ENCODE results near the gene HNRNPUL1. TPM values are rescaled to one million over a fixed set of nuclear protein-coding genes. Genes with fewer than 3 reads are reported as not detected.

The HNRNPUL1 gene
- total and polyA plus RNA-seq, 9 of the 15 experiments (the other 6 are each of a cell fraction or from before 2014, with no cell fraction given): 7.3 to 211 (median 85.0) TPM

DNA sequence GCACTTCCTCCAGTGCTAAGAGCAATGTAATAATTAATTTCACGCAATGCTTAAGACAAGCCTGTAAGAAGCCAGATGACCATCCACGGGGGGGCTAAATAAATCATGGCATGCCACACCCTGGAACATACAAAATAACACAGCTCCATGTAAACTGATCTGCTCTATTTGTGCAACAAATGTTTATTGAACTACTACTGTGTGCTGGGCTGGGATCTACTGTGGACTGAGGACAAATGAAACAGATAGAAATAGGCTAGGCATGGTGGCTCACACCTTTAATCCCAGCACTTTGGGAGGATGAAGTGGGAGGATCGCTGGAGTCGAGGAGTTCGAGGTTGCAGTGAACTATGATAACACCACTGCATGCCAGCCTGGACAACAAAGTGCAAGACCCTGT is 68.3 kb downstream of the HNRNPUL1 start (continued):
- TF ChIP-seq, protein P1, sequence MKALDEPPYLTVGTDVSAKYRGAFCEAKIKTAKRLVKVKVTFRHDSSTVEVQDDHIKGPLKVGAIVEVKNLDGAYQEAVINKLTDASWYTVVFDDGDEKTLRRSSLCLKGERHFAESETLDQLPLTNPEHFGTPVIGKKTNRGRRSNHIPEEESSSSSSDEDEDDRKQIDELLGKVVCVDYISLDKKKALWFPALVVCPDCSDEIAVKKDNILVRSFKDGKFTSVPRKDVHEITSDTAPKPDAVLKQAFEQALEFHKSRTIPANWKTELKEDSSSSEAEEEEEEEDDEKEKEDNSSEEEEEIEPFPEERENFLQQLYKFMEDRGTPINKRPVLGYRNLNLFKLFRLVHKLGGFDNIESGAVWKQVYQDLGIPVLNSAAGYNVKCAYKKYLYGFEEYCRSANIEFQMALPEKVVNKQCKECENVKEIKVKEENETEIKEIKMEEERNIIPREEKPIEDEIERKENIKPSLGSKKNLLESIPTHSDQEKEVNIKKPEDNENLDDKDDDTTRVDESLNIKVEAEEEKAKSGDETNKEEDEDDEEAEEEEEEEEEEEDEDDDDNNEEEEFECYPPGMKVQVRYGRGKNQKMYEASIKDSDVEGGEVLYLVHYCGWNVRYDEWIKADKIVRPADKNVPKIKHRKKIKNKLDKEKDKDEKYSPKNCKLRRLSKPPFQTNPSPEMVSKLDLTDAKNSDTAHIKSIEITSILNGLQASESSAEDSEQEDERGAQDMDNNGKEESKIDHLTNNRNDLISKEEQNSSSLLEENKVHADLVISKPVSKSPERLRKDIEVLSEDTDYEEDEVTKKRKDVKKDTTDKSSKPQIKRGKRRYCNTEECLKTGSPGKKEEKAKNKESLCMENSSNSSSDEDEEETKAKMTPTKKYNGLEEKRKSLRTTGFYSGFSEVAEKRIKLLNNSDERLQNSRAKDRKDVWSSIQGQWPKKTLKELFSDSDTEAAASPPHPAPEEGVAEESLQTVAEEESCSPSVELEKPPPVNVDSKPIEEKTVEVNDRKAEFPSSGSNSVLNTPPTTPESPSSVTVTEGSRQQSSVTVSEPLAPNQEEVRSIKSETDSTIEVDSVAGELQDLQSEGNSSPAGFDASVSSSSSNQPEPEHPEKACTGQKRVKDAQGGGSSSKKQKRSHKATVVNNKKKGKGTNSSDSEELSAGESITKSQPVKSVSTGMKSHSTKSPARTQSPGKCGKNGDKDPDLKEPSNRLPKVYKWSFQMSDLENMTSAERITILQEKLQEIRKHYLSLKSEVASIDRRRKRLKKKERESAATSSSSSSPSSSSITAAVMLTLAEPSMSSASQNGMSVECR (CRISPR knock-in tag; IDR thresholded peaks at IDR 0.05): no peak

DNA sequence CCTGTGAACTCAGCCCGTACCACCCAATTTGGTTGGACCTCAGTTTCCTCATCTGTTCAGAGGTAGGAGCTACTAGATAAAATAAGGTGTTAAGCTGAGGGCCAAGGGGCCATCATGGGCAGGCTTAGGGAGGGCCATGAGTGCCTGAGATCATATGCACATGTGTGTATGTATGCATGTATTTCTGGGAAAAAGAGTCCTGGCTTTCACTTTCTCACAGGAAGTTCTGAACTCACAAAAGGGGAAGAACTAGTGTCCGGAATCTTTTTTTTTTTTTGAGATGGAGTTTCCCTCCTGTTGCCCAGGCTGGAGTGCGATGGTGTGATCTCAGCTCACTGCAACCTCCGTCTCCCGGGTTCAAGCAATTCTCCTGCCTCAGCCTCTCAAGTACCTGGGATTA is 70.6 kb downstream of the HNRNPUL1 start:
- Histone ChIP-seq H3K9me1 (ENCODE audit: control insufficient read depth, insufficient read depth, low read length) (no peaks in the 10 kb centered on the region), H4K20me1 (replicated peaks; ENCODE audit: control insufficient read depth, insufficient read depth, low read length) (no peaks in the 10 kb centered on the region; the same call in 1 of the 2 replicates), H3K36me3 (ENCODE audit: control insufficient read depth, insufficient read depth, low read length) (peaks cover 86% of the 10 kb centered on the region), H3K27me3 (ENCODE audit: control insufficient read depth in 2 of 2, insufficient read depth in 2 of 2, low read length in 2 of 2) (no peaks in the 10 kb centered on the region), H3K9ac (ENCODE audit: insufficient read depth in 1 of 2, low read depth in 2 of 2, low read length in 2 of 2) (no peak overlapping the region), H3K4me2 (ENCODE audit: insufficient read depth, low read length) (no peak overlapping the region), H3K4me1 (replicated peaks in 1 of 2; ENCODE audit: control insufficient read depth in 2 of 2, insufficient read depth in 2 of 2, low read length in 2 of 2) (peaks cover 0 to 13% of the 10 kb centered on the region in 2 experiments; a peak in 2 of 5 replicates), H2AFZ (ENCODE audit: low read depth, low read length) (no peak overlapping the region), H3K27ac (ENCODE audit: extremely low read depth, low read depth, low read length) (no peak overlapping the region), H3K9me3 (replicated peaks; ENCODE audit: control insufficient read depth, insufficient read depth, low read depth, low read length) (no peaks in the 10 kb centered on the region), H3K79me2 (ENCODE audit: control insufficient read depth, insufficient read depth, low read length) (no peaks in the 10 kb centered on the region; the same call in 1 of the 3 replicates), H3K4me3 (no peak overlapping the region)
- POLR2A ChIA-PET: interaction anchor here (0.6 to 2.6 kb wide), 4 partner anchors 10 to 1060 kb away, joined by 3 to 9 read pairs (median 4); no protein-coding TSS in a partner anchor
- ATAC-seq: no peak
- in situ Hi-C loops (cut with MboI): no loop called here
- FAIRE-seq: no peak
- WGBS (ENCODE audit: insufficient coverage, low coverage, missing lambda C conversion rate): 100% methylated on average over 4 of the region's 5 CpGs
- intact Hi-C loops (cut with micrococcal nuclease): no loop called here
- no peak for DNase-seq (ENCODE audit: extremely low read depth in 1 of 4, low spot score in 3 of 4)
- CTCF ChIA-PET (ENCODE audit: low intra/inter-chr PET ratio): no interaction called here
- no TSS peak for BruUV-seq (replicated peaks)
- TF ChIP-seq, protein P2, sequence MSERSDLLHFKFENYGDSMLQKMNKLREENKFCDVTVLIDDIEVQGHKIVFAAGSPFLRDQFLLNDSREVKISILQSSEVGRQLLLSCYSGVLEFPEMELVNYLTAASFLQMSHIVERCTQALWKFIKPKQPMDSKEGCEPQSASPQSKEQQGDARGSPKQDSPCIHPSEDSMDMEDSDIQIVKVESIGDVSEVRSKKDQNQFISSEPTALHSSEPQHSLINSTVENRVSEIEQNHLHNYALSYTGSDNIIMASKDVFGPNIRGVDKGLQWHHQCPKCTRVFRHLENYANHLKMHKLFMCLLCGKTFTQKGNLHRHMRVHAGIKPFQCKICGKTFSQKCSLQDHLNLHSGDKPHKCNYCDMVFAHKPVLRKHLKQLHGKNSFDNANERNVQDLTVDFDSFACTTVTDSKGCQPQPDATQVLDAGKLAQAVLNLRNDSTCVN (CRISPR knock-in tag; IDR thresholded peaks at IDR 0.05): no peak
- TF ChIP-seq SOX6 (IDR thresholded peaks at IDR 0.05) (no peak), ZNF121 (CRISPR knock-in tag; conservative IDR thresholded peaks at IDR 0.05) (no peak), TAL1 (IDR thresholded peaks at IDR 0.05) (no peak), THRAP3 (IDR thresholded peaks at IDR 0.05; ENCODE audit: borderline replicate concordance) (no peak), GATAD2B (IDR thresholded peaks at IDR 0.05; ENCODE audit: borderline replicate concordance) (no peak), SMAD2 (IDR thresholded peaks at IDR 0.05; ENCODE audit: low read depth, low read length) (no peak), SMC3 (conservative IDR thresholded peaks at IDR 0.05; ENCODE audit: insufficient read depth, low read depth, low read length) (no peak)
- TF ChIP-seq, protein P3, sequence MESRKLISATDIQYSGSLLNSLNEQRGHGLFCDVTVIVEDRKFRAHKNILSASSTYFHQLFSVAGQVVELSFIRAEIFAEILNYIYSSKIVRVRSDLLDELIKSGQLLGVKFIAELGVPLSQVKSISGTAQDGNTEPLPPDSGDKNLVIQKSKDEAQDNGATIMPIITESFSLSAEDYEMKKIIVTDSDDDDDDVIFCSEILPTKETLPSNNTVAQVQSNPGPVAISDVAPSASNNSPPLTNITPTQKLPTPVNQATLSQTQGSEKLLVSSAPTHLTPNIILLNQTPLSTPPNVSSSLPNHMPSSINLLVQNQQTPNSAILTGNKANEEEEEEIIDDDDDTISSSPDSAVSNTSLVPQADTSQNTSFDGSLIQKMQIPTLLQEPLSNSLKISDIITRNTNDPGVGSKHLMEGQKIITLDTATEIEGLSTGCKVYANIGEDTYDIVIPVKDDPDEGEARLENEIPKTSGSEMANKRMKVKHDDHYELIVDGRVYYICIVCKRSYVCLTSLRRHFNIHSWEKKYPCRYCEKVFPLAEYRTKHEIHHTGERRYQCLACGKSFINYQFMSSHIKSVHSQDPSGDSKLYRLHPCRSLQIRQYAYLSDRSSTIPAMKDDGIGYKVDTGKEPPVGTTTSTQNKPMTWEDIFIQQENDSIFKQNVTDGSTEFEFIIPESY (CRISPR knock-in tag; IDR thresholded peaks at IDR 0.05): no peak

All from K562 (cell line).